HepG2 (cell line): ENCODE data around the gene FCN1. TPM values are rescaled to one million over a fixed set of nuclear protein-coding genes. Genes with fewer than 3 reads are reported as not detected.

ENCODE experiments used
- ATAC-seq: fragments of 200-7000 bp; cut with Tn5 transposase; 3 replicates; pipeline ENCODE4 v1.9.1; 2020; ENCODE audit warnings: mild to moderate bottlenecking, moderate library complexity
- BruUV-seq: library from RNA; stranded (reverse); fragments of 400-500 nt; replicated peaks from 2 replicates; lab custom pipeline; 2021; lab: Mats Ljungman, UMichigan
- CTCF ChIA-PET: fragments of 300-600 bp; formaldehyde crosslinking; extraction: SDS; loops from one replicate; lab custom pipeline; 2021; ENCODE audit warnings: low total read pairs, inconsistent platforms, low intra/inter-chr PET ratio; lab: Yijun Ruan, JAX
- POLR2A ChIA-PET: fragments of 350-600 bp; sonication (Branson Sonifier 250); formaldehyde crosslinking; loops from one replicate; lab custom pipeline; 2020; ENCODE audit warnings: antibody characterized with exemption, inconsistent platforms; lab: Yijun Ruan, JAX
- DNase-seq: peaks from one replicate; pipeline ENCODE4 v3.0.0-alpha.2; 2015; ENCODE audit warnings: low spot score
- FAIRE-seq: peaks from 3 replicates; lab custom pipeline; 2011; peaks lifted over from hg19 to GRCh38; lab: Jason Lieb, UNC
- H2AFZ ChIP-seq: one replicate; pipeline ENCODE4 v1.6.1; 2011; ENCODE audit warnings: low read length, inconsistent platforms
- H3K27ac ChIP-seq: fragments of 300-600 bp; 3 replicates; pipeline ENCODE4 v1.8.0; 2011; ENCODE audit warnings: mixed run types, mild to moderate bottlenecking, mixed read lengths, low read length, inconsistent platforms; ENCODE audit not compliant: insufficient read depth; ENCODE audit errors: extremely low read length
- H3K27me3 ChIP-seq, 2 experiments: fragments of 200-600 bp in 1 of 2; 2 replicates in 1 of 2; 3 replicates in 1 of 2; pipeline versions ENCODE4 v1.6.0 to v1.8.0; 2011; ENCODE audit warnings: low read length in 2 of 2, mild to moderate bottlenecking in 2 of 2, moderate library complexity in 2 of 2, inconsistent platforms in 1 of 2; ENCODE audit not compliant: insufficient read depth in 2 of 2, control insufficient read depth in 1 of 2
- H3K36me3 ChIP-seq, 2 experiments: fragments of 200-600 bp in 1 of 2; replicated peaks in 1 of 2; 2 replicates in 1 of 2; 3 replicates in 1 of 2; pipeline versions ENCODE4 v1.5.1 to v1.8.0; 2011; ENCODE audit warnings: low read length in 2 of 2, inconsistent platforms in 1 of 2; ENCODE audit not compliant: insufficient read depth in 2 of 2, control insufficient read depth in 1 of 2
- H3K4me1 ChIP-seq: 2 replicates; pipeline ENCODE4 v1.5.1; 2012; ENCODE audit warnings: low read length, inconsistent platforms; ENCODE audit not compliant: insufficient read depth
- H3K4me2 ChIP-seq: 2 replicates; pipeline ENCODE4 v1.6.0; 2011; ENCODE audit warnings: low read depth, low read length, inconsistent platforms
- H3K4me3 ChIP-seq, 3 experiments: fragments of 200-600 bp in 1 of 3; sonication (generic), shearing (Covaris generic) in 1 of 3; replicated peaks in 1 of 3; 2 replicates each; pipeline ENCODE4 v1.5.1; 2011 to 2016; ENCODE audit warnings: low read length in 3 of 3, inconsistent platforms in 2 of 3, low read depth in 2 of 3, mild to moderate bottlenecking in 2 of 3, control low read depth in 1 of 3, mixed read lengths in 1 of 3; ENCODE audit not compliant: insufficient read depth in 1 of 3
- H3K79me2 ChIP-seq: one replicate; pipeline ENCODE4 v1.6.1; 2011; ENCODE audit warnings: low read length, inconsistent platforms; ENCODE audit not compliant: insufficient read depth
- H3K9ac ChIP-seq: 2 replicates; pipeline ENCODE4 v1.6.0; 2011; ENCODE audit warnings: mild to moderate bottlenecking, low read depth, low read length, inconsistent platforms; ENCODE audit not compliant: insufficient read depth
- H3K9me3 ChIP-seq: 2 replicates; pipeline ENCODE4 v1.5.1; 2012; ENCODE audit warnings: mild to moderate bottlenecking, low read length
- H4K20me1 ChIP-seq: 2 replicates; pipeline ENCODE4 v1.6.0; 2011; ENCODE audit warnings: inconsistent platforms, mild to moderate bottlenecking, low read length, moderate library complexity; ENCODE audit not compliant: insufficient read depth
- DR1 ChIP-seq: sonication (generic); formaldehyde crosslinking; IDR thresholded peaks from 2 replicates; pipeline ENCODE4 v1.8.0; 2021; ENCODE audit warnings: mild to moderate bottlenecking, missing genetic modification reagents, inconsistent platforms
- HNRNPL ChIP-seq: fragments of 200-400 bp; formaldehyde crosslinking; IDR thresholded peaks from 2 replicates; pipeline ENCODE4 v1.6.1; 2017; ENCODE audit warnings: mild to moderate bottlenecking, low read depth, low read length
- MBNL3 ChIP-seq: fragments of 250-450 bp; sonication (Bioruptor Pico); conservative IDR thresholded peaks from 2 replicates; pipeline ENCODE4 v1.8.0; 2022; ENCODE audit warnings: mild to moderate bottlenecking, inconsistent platforms
- PCBP2 ChIP-seq: fragments of 200-400 bp; formaldehyde crosslinking; optimal IDR thresholded peaks from 2 replicates; pipeline ENCODE3; 2018; ENCODE audit warnings: low read length, low read depth; ENCODE audit not compliant: poor library complexity, severe bottlenecking
- ZNF577 ChIP-seq: sonication (generic); formaldehyde crosslinking; IDR thresholded peaks from 2 replicates; pipeline ENCODE4 v1.4.0; 2020; ENCODE audit warnings: mild to moderate bottlenecking, low read depth, missing genetic modification reagents, borderline replicate concordance
- ZSCAN31 ChIP-seq: sonication (generic); formaldehyde crosslinking; IDR thresholded peaks from 2 replicates; pipeline ENCODE4 v1.5.0; 2020; ENCODE audit warnings: low read depth, mild to moderate bottlenecking, missing genetic modification reagents
- WGBS: methylation state at CpG from one replicate; pipeline ENCODE4 v1.1.6; 2017; ENCODE audit warnings: low lambda C conversion rate; 5-methylcytosine and 5-hydroxymethylcytosine counted together
- in situ Hi-C: cut with HindIII; loops from 2 replicates; pipeline ENCODE4 v1.10.0; 2017; ENCODE audit warnings: low pct_unique_long_range_greater_than_20kb; ENCODE audit not compliant: extremely low pct_ligation_motif_present
- intact Hi-C: fragments of 100-400 bp; cut with micrococcal nuclease; formaldehyde crosslinking; loops from one replicate; pipeline ENCODE4 v1.10.0; 2022; ENCODE audit not compliant: unreplicated experiment
- polyA plus RNA-seq, 8 experiments: library from polyadenylated mRNA; depleted of rRNA in 3 of 8; stranded (reverse) in 7 of 8; unstranded in 1 of 8; fragments of >200 nt; fragmentation: Illumina TruSeq in 4 of 8; extraction: Trizol in 4 of 8; gene quantifications; 2 replicates each; pipeline versions ENCODE4 v1.2.1 to v1.2.3, GENCODE V29; 2011 to 2016; ENCODE audit warnings: low read depth in 4 of 8, missing spikeins in 1 of 8, mixed read lengths in 1 of 8; ENCODE audit not compliant: insufficient read depth in 1 of 8
- total RNA-seq, 5 experiments: library from RNA; depleted of rRNA; stranded (reverse); fragments of >200 nt; fragmentation: Illumina TruSeq; extraction: Trizol; gene quantifications; 2 replicates each; pipeline ENCODE4 v1.2.3, GENCODE V29; 2016; ENCODE audit warnings: low read depth in 1 of 5
- TF ChIP-seq, protein P1 (sequence below): sonication (generic); formaldehyde crosslinking; IDR thresholded peaks from 2 replicates; pipeline ENCODE4 v1.5.0; 2020; ENCODE audit warnings: mild to moderate bottlenecking, missing genetic modification reagents, borderline replicate concordance

The FCN1 gene
- total and polyA plus RNA-seq, 2 of the 13 experiments (the other 11 are each of a cell fraction or from before 2014, with no cell fraction given), result not detected

DNA sequence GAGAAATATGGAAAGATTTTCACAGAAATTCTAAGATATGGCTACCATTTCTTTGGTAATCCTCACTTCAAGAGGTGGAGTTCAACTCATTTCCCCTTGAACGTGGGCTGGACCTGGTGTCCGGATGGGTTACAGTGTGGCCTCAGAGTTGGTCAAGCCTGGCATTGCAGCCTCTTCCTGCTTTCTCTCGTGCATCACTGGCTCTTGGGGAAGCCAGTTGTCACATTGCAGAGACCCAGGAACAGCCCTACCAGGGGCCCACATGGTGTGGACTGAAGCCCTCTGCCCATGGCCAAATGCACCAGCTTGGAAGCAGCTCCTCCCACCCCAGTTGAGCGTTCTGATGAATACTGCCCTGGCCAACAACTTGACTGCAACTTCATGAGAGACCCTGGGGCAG is 47.7 kb upstream of the FCN1 start:
- Histone ChIP-seq H3K27ac (no peak overlapping the region), H3K9ac (no peak overlapping the region), H3K4me1 (no peaks in the 10 kb centered on the region), H3K4me2 (no peak overlapping the region), H2AFZ (no peak overlapping the region), H3K36me3 (no peaks in the 10 kb centered on the region), H3K4me3 (no peak overlapping the region), H3K27me3 (peaks cover 9 to 57% of the 10 kb centered on the region in 2 experiments; a peak in 4 of 5 replicates), H4K20me1 (peaks cover 7% of the 10 kb centered on the region; the same call in 1 of the 2 replicates), H3K79me2 (no peaks in the 10 kb centered on the region), H3K9me3 (no peaks in the 10 kb centered on the region)
- ATAC-seq, result no peak
- POLR2A ChIA-PET, result no interaction called here
- no peak for DNase-seq
- no TSS peak for BruUV-seq
- 5% methylated on average over 3 of the region's 4 CpGs for WGBS
- TF ChIP-seq DR1 (CRISPR knock-in tag) (no peak), ZSCAN31 (CRISPR knock-in tag) (no peak), PCBP2 (no peak), HNRNPL (no peak), MBNL3 (no peak), ZNF577 (CRISPR knock-in tag) (no peak)
- TF ChIP-seq, protein P1, sequence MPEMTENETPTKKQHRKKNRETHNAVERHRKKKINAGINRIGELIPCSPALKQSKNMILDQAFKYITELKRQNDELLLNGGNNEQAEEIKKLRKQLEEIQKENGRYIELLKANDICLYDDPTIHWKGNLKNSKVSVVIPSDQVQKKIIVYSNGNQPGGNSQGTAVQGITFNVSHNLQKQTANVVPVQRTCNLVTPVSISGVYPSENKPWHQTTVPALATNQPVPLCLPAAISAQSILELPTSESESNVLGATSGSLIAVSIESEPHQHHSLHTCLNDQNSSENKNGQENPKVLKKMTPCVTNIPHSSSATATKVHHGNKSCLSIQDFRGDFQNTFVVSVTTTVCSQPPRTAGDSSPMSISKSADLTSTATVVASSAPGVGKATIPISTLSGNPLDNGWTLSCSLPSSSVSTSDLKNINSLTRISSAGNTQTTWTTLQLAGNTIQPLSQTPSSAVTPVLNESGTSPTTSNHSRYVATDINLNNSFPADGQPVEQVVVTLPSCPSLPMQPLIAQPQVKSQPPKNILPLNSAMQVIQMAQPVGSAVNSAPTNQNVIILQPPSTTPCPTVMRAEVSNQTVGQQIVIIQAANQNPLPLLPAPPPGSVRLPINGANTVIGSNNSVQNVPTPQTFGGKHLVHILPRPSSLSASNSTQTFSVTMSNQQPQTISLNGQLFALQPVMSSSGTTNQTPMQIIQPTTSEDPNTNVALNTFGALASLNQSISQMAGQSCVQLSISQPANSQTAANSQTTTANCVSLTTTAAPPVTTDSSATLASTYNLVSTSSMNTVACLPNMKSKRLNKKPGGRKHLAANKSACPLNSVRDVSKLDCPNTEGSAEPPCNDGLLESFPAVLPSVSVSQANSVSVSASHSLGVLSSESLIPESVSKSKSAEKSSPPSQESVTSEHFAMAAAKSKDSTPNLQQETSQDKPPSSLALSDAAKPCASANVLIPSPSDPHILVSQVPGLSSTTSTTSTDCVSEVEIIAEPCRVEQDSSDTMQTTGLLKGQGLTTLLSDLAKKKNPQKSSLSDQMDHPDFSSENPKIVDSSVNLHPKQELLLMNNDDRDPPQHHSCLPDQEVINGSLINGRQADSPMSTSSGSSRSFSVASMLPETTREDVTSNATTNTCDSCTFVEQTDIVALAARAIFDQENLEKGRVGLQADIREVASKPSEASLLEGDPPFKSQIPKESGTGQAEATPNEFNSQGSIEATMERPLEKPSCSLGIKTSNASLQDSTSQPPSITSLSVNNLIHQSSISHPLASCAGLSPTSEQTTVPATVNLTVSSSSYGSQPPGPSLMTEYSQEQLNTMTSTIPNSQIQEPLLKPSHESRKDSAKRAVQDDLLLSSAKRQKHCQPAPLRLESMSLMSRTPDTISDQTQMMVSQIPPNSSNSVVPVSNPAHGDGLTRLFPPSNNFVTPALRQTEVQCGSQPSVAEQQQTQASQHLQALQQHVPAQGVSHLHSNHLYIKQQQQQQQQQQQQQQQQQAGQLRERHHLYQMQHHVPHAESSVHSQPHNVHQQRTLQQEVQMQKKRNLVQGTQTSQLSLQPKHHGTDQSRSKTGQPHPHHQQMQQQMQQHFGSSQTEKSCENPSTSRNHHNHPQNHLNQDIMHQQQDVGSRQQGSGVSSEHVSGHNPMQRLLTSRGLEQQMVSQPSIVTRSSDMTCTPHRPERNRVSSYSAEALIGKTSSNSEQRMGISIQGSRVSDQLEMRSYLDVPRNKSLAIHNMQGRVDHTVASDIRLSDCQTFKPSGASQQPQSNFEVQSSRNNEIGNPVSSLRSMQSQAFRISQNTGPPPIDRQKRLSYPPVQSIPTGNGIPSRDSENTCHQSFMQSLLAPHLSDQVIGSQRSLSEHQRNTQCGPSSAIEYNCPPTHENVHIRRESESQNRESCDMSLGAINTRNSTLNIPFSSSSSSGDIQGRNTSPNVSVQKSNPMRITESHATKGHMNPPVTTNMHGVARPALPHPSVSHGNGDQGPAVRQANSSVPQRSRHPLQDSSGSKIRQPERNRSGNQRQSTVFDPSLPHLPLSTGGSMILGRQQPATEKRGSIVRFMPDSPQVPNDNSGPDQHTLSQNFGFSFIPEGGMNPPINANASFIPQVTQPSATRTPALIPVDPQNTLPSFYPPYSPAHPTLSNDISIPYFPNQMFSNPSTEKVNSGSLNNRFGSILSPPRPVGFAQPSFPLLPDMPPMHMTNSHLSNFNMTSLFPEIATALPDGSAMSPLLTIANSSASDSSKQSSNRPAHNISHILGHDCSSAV (CRISPR knock-in tag), result no peak
- in situ Hi-C loops, result no loop called here
- FAIRE-seq, result no peak
- intact Hi-C loops, result no loop called here
- CTCF ChIA-PET, result no interaction called here
